B cell (primary cell): Measurements from ENCODE around the gene UBXN6. TPM values are rescaled to one million over a fixed set of nuclear protein-coding genes. Genes with fewer than 3 reads are reported as not detected.

Experiments
- ATAC-seq: fragments of 200-7000 bp; cut with Tn5 transposase; one replicate; pipeline ENCODE4 v1.10.0; 2021; ENCODE audit warnings: low read depth, mild to moderate bottlenecking, moderate number of reproducible peaks, moderate library complexity
- CTCF ChIA-PET: fragments of 350-600 bp; sonication (Branson Sonifier 250); formaldehyde crosslinking; loops from one replicate; lab custom pipeline; 2021; ENCODE audit warnings: antibody characterized with exemption, inconsistent platforms; lab: Charles Lee
- POLR2A ChIA-PET: fragments of 350-600 bp; sonication (Branson Sonifier 250); formaldehyde crosslinking; loops from one replicate; lab custom pipeline; 2021; ENCODE audit warnings: antibody characterized with exemption; lab: Charles Lee
- DNase-seq: peaks from one replicate; pipeline ENCODE4 v3.0.0; 2013
- H2AFZ ChIP-seq: 2 replicates; pipeline ENCODE4 v1.6.1; 2012; ENCODE audit warnings: mild to moderate bottlenecking, low read depth, low read length; ENCODE audit not compliant: insufficient read depth, poor library complexity, severe bottlenecking
- H3K27ac ChIP-seq, 2 donors: 1 replicate in 1 of 2; 2 replicates in 1 of 2; pipeline ENCODE4 v1.5.1; 2012 to 2013; ENCODE audit warnings: low read length in 2 of 2, mild to moderate bottlenecking in 2 of 2, moderate library complexity in 1 of 2
- H3K27me3 ChIP-seq, 4 experiments: fragments of 200-600 bp in 1 of 4; sonication (generic) in 1 of 4; replicated peaks in 1 of 4; 1 replicate in 2 of 4; 2 replicates in 2 of 4; pipeline versions ENCODE4 v1.6.1 to v1.7.0; 2013 to 2016; ENCODE audit warnings: low read length in 3 of 4, mild to moderate bottlenecking in 2 of 4, mixed read lengths in 1 of 4, moderate library complexity in 1 of 4; ENCODE audit not compliant: insufficient read depth in 4 of 4, control insufficient read depth in 3 of 4; ENCODE audit errors: control extremely low read depth in 1 of 4
- H3K36me3 ChIP-seq, 2 experiments: replicated peaks in 1 of 2; 1 replicate in 1 of 2; 2 replicates in 1 of 2; pipeline versions ENCODE4 v1.6.1 to v1.7.1; 2013; ENCODE audit warnings: low read length in 1 of 2; ENCODE audit not compliant: insufficient read depth in 2 of 2, control insufficient read depth in 1 of 2; ENCODE audit errors: control extremely low read depth in 1 of 2, extremely low read depth in 1 of 2
- H3K4me1 ChIP-seq, 2 donors: fragments of 200-600 bp in 1 of 2; sonication (generic) in 1 of 2; 1 replicate in 1 of 2; 2 replicates in 1 of 2; pipeline versions ENCODE4 v1.5.1 to v1.6.1; 2013 to 2017; ENCODE audit warnings: low read length in 2 of 2; ENCODE audit not compliant: control insufficient read depth in 2 of 2, insufficient read depth in 2 of 2
- H3K4me2 ChIP-seq: replicated peaks from 2 replicates; pipeline ENCODE3; 2012; ENCODE audit warnings: mild to moderate bottlenecking, low read depth, low read length; ENCODE audit not compliant: poor library complexity, severe bottlenecking
- H3K4me3 ChIP-seq, 5 experiments: fragments of 200-600 bp in 1 of 5; sonication (generic) in 1 of 5; 1 replicate in 3 of 5; 2 replicates in 2 of 5; pipeline versions ENCODE4 v1.5.1 to v1.7.0; 2011 to 2016; ENCODE audit warnings: low read length in 4 of 5, mild to moderate bottlenecking in 4 of 5, low read depth in 2 of 5, control low read depth in 1 of 5, moderate library complexity in 1 of 5; ENCODE audit not compliant: insufficient read depth in 1 of 5; ENCODE audit errors: control extremely low read depth in 1 of 5, extremely low read depth in 1 of 5
- H3K79me2 ChIP-seq: fragments of 200-600 bp; sonication (generic); one replicate; pipeline ENCODE4 v1.6.0; 2016; ENCODE audit warnings: low read length; ENCODE audit not compliant: control insufficient read depth, insufficient read depth
- H3K9ac ChIP-seq: fragments of 200-600 bp; sonication (generic); 2 replicates; pipeline ENCODE4 v1.6.1; 2017; ENCODE audit warnings: mild to moderate bottlenecking, low read length, moderate library complexity
- H3K9me3 ChIP-seq, 3 donors: one replicate each; pipeline versions ENCODE4 v1.6.1 to v1.7.1; 2013; ENCODE audit warnings: low read length in 2 of 3; ENCODE audit not compliant: control insufficient read depth in 2 of 3, insufficient read depth in 1 of 3; ENCODE audit errors: control extremely low read depth in 1 of 3
- H4K20me1 ChIP-seq: 2 replicates; pipeline ENCODE4 v1.6.0; 2012; ENCODE audit warnings: mild to moderate bottlenecking, low read length; ENCODE audit not compliant: insufficient read depth, control insufficient read depth, poor library complexity, severe bottlenecking
- H3K27ac Mint-ChIP-seq: one replicate; pipeline ENCODE4 v1.8.0; 2021; ENCODE audit warnings: mixed read lengths
- H3K27me3 Mint-ChIP-seq: one replicate; pipeline ENCODE4 v1.8.0; 2021; ENCODE audit warnings: mixed read lengths
- H3K4me1 Mint-ChIP-seq: one replicate; pipeline ENCODE4 v1.8.0; 2021; ENCODE audit warnings: mixed read lengths
- H3K4me3 Mint-ChIP-seq: one replicate; pipeline ENCODE4 v1.8.0; 2021; ENCODE audit warnings: mixed read lengths
- H3K9me3 Mint-ChIP-seq: one replicate; pipeline ENCODE4 v1.8.0; 2022; ENCODE audit warnings: mixed read lengths; ENCODE audit not compliant: insufficient read depth
- CTCF ChIP-seq: fragments of 200-600 bp; IDR thresholded peaks from one replicate; pipeline ENCODE4 v1.8.0; 2022; ENCODE audit warnings: antibody characterized with exemption, mild to moderate bottlenecking
- EZH2 ChIP-seq: IDR thresholded peaks from 2 replicates; pipeline ENCODE4 v1.6.1; 2012; ENCODE audit warnings: borderline replicate concordance, low read depth, mild to moderate bottlenecking, moderate library complexity, low read length; ENCODE audit not compliant: insufficient read depth, poor library complexity, severe bottlenecking
- whole genome bisulfite sequencing: methylation state at CpG from one replicate; pipeline ENCODE4 v1.1.5; 2013; ENCODE audit warnings: missing lambda C conversion rate; ENCODE audit not compliant: insufficient coverage; 5-methylcytosine and 5-hydroxymethylcytosine counted together
- intact Hi-C: fragments of 100-400 bp; cut with micrococcal nuclease; formaldehyde crosslinking; loops from one replicate; pipeline ENCODE4 v1.10.0; 2022
- polyA plus RNA-seq: library from polyadenylated mRNA; depleted of rRNA; stranded (reverse); fragments of >200 nt; gene quantifications from 2 replicates; pipeline ENCODE4 v1.2.3, GENCODE V29; 2012
- total RNA-seq, 2 donors: library from RNA; stranded (reverse); fragments of 120-200 nt in 1 of 2; gene quantifications; 1 replicate in 1 of 2; 2 replicates in 1 of 2; pipeline versions ENCODE4 v1.2.3 to v1.2.4, GENCODE V29; 2013 to 2022

UBXN6 gene
- total and polyA plus RNA-seq, 2 donors (not counting 1 experiment from before 2014, with no cell fraction given), result 75.8 to 76.6 TPM

DNA sequence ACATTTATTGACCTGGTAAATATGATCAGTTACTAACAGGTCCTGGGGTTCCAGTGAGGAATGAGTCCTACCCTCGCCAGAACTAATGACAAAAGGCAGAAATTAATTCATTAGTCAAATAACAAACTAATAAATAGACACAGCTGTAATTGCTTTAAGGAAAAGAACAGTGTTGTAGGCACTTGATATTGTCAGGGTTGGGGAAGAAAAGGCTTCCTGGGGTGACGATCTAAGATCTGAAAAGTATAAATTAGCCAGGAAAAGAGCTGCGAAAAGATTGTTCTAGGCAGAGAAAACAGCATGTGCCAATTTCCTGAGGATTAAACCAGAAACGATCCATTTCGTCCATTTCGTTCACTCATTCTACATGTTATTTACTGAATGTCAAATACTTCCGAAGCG, 55.8 kb downstream of the UBXN6 start:
- Histone ChIP-seq H3K9ac (peak overlapping the region; percentile 72), H3K4me2 (peak overlapping the region; percentile 99), H3K27me3 (no peaks in the 10 kb centered on the region), H2AFZ (peak overlapping the region; percentile 50), H3K4me3 (peak overlapping the region; percentile 45 to 81 (median 49)), H3K79me2 (peaks cover 61% of the 10 kb centered on the region), H4K20me1 (peaks cover 28% of the 10 kb centered on the region), H3K27ac (peak overlapping the region; percentile 88 to 97), H3K4me1 (peaks cover 29 to 44% of the 10 kb centered on the region in 2 donors), H3K9me3 (no peaks in the 10 kb centered on the region), H3K36me3 (no peaks in the 10 kb centered on the region)
- WGBS, result 0% methylated on average over 2 of the region's 8 CpGs
- ChIA-PET CTCF (interaction anchor here (0.9 to 2.9 kb wide), 12 partner anchors 10 to 135 kb away, joined by 3 to 29 read pairs (median 4); partner anchors contain the start of gene MPND), POLR2A (interaction anchor here (0.7 to 1.6 kb wide), 8 partner anchors 8 to 416 kb away, joined by 3 to 9 read pairs (median 4); partner anchors contain the start of genes EEF2, HDGFL2 and MPND)
- TF ChIP-seq CTCF (no peak), EZH2 (no peak)
- Mint-ChIP-seq H3K4me3 (peak overlapping the region; percentile 84), H3K4me1 (peaks cover 49% of the 10 kb centered on the region), H3K27me3 (no peaks in the 10 kb centered on the region), H3K27ac (peak overlapping the region; percentile 88), H3K9me3 (no peaks in the 10 kb centered on the region)
- no peak for ATAC-seq
- intact Hi-C loops, result loop anchor here (1.0 to 5.0 kb wide), 4 partner anchors 70 to 639 kb away; partner anchors contain the start of genes APBA3, MRPL54 and YJU2
- no peak for DNase-seq
